GM19099 (cell line): Measurements from ENCODE around the gene OPRPN.

ENCODE experiments used
- POLR2A ChIP-seq: IDR thresholded peaks from 3 replicates; pipeline ENCODE4 v1.6.1; 2011; ENCODE audit warnings: low read depth; ENCODE audit not compliant: insufficient read length; ENCODE audit errors: extremely low read depth

The OPRPN gene

GRCh38 chr4:70442474-70442873 is 44.7 kb downstream of the OPRPN start:
- no peak for TF ChIP-seq POLR2A

GRCh38 chr4:70443329-70443728 is 45.6 kb downstream of the OPRPN start:
- TF ChIP-seq POLR2A, result no peak

- no peak for TF ChIP-seq POLR2A
Measured at GRCh38 chr4:70449220-70449619, 51.5 kb downstream of the OPRPN start.

GRCh38 chr4:70452946-70453345 is 55.2 kb downstream of the OPRPN start:
- TF ChIP-seq POLR2A, result no peak
